GM12875 (cell line): ENCODE measurements around the gene UBR1.
"Not testable (repeated sequence)": the region's sequence is repeated elsewhere in the genome, so short reads cannot be mapped to it uniquely, and the experiment has no call there.

Experiments used
- H3K4me3 ChIP-seq: one replicate; pipeline ENCODE4 v1.5.1; 2011; ENCODE audit warnings: low read depth, low read length, control low read depth
- TF ChIP-seq, protein P1 (sequence below): IDR thresholded peaks from 2 replicates; pipeline ENCODE4 v1.5.1; 2011; ENCODE audit warnings: low read depth, mild to moderate bottlenecking, control low read depth, inconsistent platforms, low read length, moderate library complexity, borderline replicate concordance; ENCODE audit not compliant: insufficient read depth

The UBR1 gene

DNA sequence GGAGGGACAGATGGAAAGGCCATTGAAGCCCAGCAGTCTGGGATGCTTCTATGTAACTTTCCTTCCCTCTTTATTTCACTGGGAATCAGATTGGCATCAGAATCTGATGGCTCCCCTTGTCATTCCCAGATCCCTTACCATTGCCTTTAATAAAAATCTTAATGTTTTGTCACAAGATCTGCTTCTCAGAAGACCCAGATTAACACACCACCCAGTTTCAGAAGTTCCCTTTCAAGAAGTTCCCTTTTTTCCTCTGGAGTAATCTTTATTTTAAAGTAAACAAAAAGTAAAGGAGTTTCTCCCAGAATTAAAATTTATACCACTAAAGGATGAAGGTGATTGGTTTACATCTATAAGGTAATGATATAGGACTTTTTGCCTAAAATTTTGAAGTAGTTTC is 76.4 kb downstream of the UBR1 start:
- H3K4me3 ChIP-seq: no peak overlapping the region
- TF ChIP-seq, protein P1, sequence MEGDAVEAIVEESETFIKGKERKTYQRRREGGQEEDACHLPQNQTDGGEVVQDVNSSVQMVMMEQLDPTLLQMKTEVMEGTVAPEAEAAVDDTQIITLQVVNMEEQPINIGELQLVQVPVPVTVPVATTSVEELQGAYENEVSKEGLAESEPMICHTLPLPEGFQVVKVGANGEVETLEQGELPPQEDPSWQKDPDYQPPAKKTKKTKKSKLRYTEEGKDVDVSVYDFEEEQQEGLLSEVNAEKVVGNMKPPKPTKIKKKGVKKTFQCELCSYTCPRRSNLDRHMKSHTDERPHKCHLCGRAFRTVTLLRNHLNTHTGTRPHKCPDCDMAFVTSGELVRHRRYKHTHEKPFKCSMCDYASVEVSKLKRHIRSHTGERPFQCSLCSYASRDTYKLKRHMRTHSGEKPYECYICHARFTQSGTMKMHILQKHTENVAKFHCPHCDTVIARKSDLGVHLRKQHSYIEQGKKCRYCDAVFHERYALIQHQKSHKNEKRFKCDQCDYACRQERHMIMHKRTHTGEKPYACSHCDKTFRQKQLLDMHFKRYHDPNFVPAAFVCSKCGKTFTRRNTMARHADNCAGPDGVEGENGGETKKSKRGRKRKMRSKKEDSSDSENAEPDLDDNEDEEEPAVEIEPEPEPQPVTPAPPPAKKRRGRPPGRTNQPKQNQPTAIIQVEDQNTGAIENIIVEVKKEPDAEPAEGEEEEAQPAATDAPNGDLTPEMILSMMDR: no peak

GRCh38 chr15:43025150-43025549 is 80.7 kb downstream of the UBR1 start:
- no peak overlapping the region for H3K4me3 ChIP-seq
- TF ChIP-seq, protein P1: no peak

DNA sequence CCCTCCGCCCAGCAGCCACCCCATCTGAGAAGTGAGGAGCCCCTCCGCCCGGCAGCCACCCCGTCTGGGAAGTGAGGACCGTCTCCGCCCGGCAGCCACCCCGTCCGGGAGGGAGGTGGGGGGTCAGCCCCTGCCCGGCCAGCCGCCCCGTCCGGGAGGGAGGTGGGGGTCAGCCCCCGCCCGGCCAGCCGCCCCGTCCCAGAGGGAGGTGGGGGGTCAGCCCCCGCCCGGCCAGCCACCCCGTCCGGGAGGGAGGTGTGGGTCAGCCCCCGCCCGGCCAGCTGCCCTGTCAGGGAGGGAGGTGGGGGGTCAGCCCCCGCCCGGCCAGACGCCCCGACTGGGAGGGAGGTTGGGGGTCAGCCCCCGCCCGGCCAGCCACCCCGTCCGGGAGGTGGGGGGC is 91.2 kb downstream of the UBR1 start:
- not testable (repeated sequence) for H3K4me3 ChIP-seq

GRCh38 chr15:43009206-43009605 is 96.6 kb downstream of the UBR1 start:
- TF ChIP-seq, protein P1: no peak
- H3K4me3 ChIP-seq: no peak overlapping the region

DNA sequence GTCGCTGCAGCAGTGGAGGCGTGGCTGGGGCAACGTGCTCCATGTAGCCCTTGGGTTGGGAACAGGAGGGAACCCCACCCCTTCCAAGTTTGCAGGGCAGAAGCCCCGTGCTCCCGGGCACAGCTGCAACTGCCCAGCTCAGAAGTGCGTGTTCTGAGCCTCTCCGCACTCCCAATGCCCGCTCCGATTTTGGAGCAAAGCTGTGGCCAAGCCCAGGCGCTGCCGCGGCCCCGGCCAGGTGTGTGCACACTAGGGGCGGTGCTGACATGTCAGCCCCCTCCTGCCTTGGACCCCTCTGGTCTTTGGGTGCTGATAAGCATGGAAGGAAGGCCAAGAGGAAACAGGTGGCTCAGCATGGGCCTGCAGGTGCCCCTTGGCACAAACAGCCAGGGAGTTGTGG is 97.7 kb downstream of the UBR1 start:
- TF ChIP-seq, protein P1: no peak
- no peak overlapping the region for H3K4me3 ChIP-seq

DNA sequence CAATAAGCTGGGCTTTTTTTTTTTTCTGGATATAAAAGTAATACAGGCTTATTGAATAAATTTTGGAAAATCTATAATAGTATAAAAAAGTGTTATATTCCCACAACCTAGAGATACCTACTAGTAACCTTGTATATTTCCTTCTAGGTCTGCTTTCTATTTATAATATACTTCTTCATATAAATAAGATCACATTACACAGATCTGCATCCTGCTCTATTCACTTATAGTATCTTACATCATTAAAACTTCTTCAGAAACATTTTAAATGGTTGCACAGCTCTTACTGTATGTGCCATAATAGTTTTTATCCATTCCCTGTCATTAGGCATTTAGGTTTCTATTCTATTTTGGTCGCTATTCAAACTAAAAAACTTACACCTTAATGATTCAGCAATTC is 98.3 kb downstream of the UBR1 start:
- no peak overlapping the region for H3K4me3 ChIP-seq
- TF ChIP-seq, protein P1: no peak

- TF ChIP-seq, protein P1: no peak
- no peak overlapping the region for H3K4me3 ChIP-seq
Observed at GRCh38 chr15:43006991-43007390, 98.8 kb downstream of the UBR1 start.

DNA sequence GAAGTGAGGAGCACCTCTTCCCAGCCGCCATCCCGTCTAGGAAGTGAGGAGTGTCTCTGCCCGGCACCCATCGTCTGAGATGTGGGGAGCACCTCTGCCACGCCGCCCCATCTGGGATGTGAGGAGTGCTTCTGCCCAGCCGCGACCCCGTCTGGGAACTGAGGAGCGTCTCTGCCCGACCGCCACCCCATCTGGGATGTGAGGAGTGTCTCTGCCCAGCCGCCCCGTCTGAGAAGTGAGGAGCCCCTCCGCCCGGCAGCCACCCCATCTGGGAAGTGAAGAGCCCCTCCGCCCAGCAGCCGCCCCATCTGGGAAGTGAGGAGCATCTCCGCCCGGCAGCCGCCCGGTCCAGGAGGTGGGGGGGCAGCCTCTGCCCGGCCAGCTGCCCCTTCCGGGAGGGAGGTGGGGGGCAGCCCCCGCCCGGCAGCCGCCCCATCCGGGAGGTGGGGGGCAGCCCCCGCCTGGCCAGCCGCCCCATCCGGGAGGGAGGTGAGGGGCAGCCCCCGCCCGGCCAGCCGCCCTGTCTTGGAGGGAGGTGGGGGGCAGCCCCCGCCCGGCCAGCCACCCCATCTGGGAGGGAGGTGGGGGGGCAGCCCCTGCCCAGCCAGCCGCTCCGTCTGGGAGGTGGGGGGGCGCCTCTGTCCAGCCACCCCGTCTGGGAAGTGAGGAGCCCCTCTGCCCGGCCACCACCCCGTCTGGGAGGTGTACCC is 100.8 kb downstream of the UBR1 start:
- not testable (repeated sequence) for H3K4me3 ChIP-seq
